Lung microvascular endothelial cell (primary cell): ENCODE measurements around the gene HAUS5. TPM values are rescaled to one million over a fixed set of nuclear protein-coding genes. Genes with fewer than 3 reads are reported as not detected.
A peak's percentile ranks its signal among the peaks of the same experiment; 100 is the strongest.

ENCODE experiments used
- DNase-seq, 2 donors: peaks; one replicate each; pipeline versions ENCODE4 v3.0.0 to v3.0.0-alpha.2; 2010; ENCODE audit warnings: low read depth in 2 of 2
- total RNA-seq: library from RNA; depleted of rRNA; stranded (reverse); fragments of >200 nt; gene quantifications from 2 replicates; pipeline ENCODE4 v1.2.1, GENCODE V29; 2014

The HAUS5 gene
- total RNA-seq, 1 donor from 2014 or later, result 3.4 TPM

DNA sequence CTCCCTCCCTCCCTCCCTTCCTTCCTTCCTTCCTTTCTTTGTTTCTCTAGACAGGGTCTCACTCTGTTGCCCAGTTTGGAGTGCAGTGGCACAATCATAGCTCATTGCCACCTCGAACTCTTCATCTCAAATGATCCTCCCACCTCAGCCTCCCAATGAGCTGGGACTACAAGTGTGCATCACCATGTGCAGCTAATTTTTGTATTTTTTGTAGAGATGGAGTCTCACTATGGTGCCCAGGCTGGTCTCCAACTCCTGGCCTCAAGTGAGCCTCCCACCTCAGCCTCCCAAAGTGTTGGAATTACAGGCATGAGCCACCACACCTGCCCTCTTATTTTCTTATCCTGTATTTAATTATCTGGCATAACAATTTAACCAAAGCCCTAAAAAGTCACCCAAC is 58.2 kb downstream of the HAUS5 start:
- no peak for DNase-seq

DNA sequence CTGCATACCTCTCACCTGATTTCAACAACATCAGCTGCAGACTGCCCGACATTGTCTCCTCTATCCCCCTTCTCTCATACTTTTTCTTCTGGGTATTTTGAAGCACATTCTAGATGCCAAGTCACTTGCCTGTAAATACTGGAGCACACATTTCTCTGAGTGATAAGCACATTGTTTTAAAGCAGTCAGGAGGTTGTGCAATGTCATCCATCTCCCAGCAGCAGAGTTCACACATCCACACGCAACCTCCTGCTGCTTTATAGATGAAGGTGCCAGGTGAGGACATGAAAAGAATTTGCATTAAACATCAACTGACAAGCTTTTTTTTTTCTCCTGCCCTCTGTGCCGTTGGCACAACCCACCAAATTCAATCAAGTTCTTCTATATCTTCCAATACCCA is 59.3 kb downstream of the HAUS5 start:
- no peak for DNase-seq

DNA sequence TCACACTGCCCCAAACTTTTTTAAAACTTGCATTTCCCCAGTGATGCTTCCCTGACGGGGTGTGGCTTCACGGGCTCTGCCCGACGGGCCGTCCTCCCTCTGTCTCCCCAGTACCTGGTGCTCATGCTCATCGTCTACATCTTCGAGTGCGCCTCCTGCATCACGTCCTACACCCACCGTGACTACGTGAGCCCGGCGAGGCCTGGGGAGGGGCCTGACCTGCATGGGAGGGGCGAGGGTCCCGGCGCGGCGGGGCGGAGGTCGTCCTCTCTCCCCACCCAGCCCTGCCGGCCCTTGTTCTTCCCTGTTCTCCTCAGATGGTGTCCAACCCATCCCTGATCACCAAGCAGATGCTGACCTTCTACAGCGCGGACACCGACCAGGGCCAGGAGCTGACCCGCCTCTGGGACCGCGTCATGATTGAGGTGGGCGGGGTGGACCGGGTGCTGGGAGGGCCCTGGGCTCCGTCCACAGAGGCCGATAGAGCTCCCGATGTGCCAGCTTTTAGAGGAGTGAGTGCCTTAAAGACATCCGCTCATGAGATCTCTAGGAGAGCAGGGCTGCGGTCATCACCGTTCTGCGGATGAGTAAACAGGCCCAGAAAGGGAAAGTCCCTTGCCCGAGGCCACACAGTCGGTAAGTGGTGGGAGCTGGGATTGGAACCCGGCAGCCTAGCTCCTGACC is 60.7 kb downstream of the HAUS5 start:
- DNase-seq, result peak; percentile 28 to 41

Other genes with a start within 250 kb of the HAUS5 start
- not detected in 2 replicates for gene GPR42, start 241.7 kb upstream of the HAUS5 start, total RNA-seq
- gene FFAR2, start 164.5 kb upstream of the HAUS5 start, total RNA-seq, result not detected in 2 replicates
- not detected in 2 replicates for gene KRTDAP, start 122.3 kb upstream of the HAUS5 start, total RNA-seq
- not detected in 2 replicates for gene DMKN, start 99.1 kb upstream of the HAUS5 start, total RNA-seq
- not detected in 2 replicates for gene SBSN, start 84.4 kb upstream of the HAUS5 start, total RNA-seq
- not detected in 2 replicates for gene GAPDHS, start 79.3 kb upstream of the HAUS5 start, total RNA-seq
- gene TMEM147, start 67.1 kb upstream of the HAUS5 start, total RNA-seq, result 51.4 and 75.2 TPM in 2 replicates
- gene ATP4A, start 49.1 kb upstream of the HAUS5 start, total RNA-seq, result not detected in 2 replicates
- not detected in 2 replicates for gene PMIS2, start 26.6 kb upstream of the HAUS5 start, total RNA-seq
- gene RBM42, start 16.3 kb downstream of the HAUS5 start, total RNA-seq, result 22.2 and 25.6 TPM in 2 replicates
- 0.20 and 0.44 TPM in 2 replicates for gene ETV2, start 29.0 kb downstream of the HAUS5 start, total RNA-seq
- gene COX6B1, start 35.6 kb downstream of the HAUS5 start, total RNA-seq, result 287 and 398 TPM in 2 replicates
- not detected in 2 replicates for gene UPK1A, start 53.8 kb downstream of the HAUS5 start, total RNA-seq
- gene ZBTB32, start 91.8 kb downstream of the HAUS5 start, total RNA-seq, result not detected in 2 replicates
- 3.1 and 4.0 TPM in 2 replicates for gene KMT2B, start 105.3 kb downstream of the HAUS5 start, total RNA-seq
- 0.20 and 1.1 TPM in 2 replicates for gene IGFLR1, start 129.7 kb downstream of the HAUS5 start, total RNA-seq
- gene U2AF1L4, start 132.7 kb downstream of the HAUS5 start, total RNA-seq, result 1.1 and 4.0 TPM in 2 replicates
- gene PSENEN, start 132.9 kb downstream of the HAUS5 start, total RNA-seq, result 16.5 and 16.6 TPM in 2 replicates
- gene LIN37, start 135.8 kb downstream of the HAUS5 start, total RNA-seq, result 2.4 and 5.0 TPM in 2 replicates
- gene HSPB6, start 144.3 kb downstream of the HAUS5 start, total RNA-seq, result 0.20 and 0.22 TPM in 2 replicates
- 1.3 and 1.4 TPM in 2 replicates for gene PROSER3, start 145.4 kb downstream of the HAUS5 start, total RNA-seq
- 0.44 and 1.2 TPM in 2 replicates for gene ARHGAP33, start 162.8 kb downstream of the HAUS5 start, total RNA-seq
- gene PRODH2, start 200.1 kb downstream of the HAUS5 start, total RNA-seq, result not detected in 2 replicates
- not detected in 2 replicates for gene NPHS1, start 239.8 kb downstream of the HAUS5 start, total RNA-seq
- not detected in 2 replicates for gene KIRREL2, start 244.2 kb downstream of the HAUS5 start, total RNA-seq